ENCODE results near the gene ANKRD23.
"Not testable (repeated sequence)": the region's sequence is repeated elsewhere in the genome, so short reads cannot be mapped to it uniquely, and the experiment has no call there.

Gene ANKRD23

GRCh38 chr2:96863575-96864342, 19.9 kb upstream of the ANKRD23 start:
- Histone ChIP-seq H3K36me3 (peaks cover 60 to 80% (median 70%) of the 10 kb centered on the region in 3 donors), H3K9me3 (no peaks in the 10 kb centered on the region), H3K27ac (no peak overlapping the region), H3K27me3 (no peaks in the 10 kb centered on the region), H3K4me3 (no peak overlapping the region), H3K4me1 (peaks cover 0 to 64% (median 44%) of the 10 kb centered on the region in 4 donors)
- intact Hi-C loops (cut with DNase I; ENCODE audit: low total_unique reads): no loop called here
- no peak for TF ChIP-seq CTCF (IDR thresholded peaks at IDR 0.05)
- DNase-seq: no peak

DNA sequence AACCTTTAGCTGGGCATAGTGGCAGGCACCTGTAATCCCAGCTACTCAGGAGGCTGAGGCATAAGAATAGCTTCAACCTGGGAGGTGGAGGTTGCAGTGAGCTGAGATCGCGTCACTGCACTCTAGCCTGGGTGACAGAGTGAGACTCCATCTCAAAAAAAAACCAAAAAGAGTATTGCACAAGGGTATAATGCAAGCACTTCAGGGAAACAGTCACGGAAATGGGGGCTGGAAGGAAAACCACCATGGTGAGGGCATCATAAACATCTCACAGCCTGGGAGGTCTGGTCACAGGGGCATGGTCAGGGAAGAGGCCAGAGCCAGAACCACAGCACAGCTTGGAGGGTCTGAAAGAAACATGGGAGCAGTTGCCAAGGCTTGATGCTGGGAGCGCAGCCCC, 19.2 kb upstream of the ANKRD23 start:
- H3K36me3 ChIP-seq: peaks cover 60 to 80% (median 70%) of the 10 kb centered on the region in 3 donors
- H3K9me3 ChIP-seq; DNase-seq; H3K27ac ChIP-seq; H3K27me3 ChIP-seq; intact Hi-C loops (cut with DNase I; ENCODE audit: low total_unique reads); H3K4me3 ChIP-seq: not testable (repeated sequence)
- peaks cover 0 to 66% (median 45%) of the 10 kb centered on the region in 4 donors for H3K4me1 ChIP-seq

- Histone ChIP-seq H3K27me3 (no peaks in the 10 kb centered on the region), H3K4me3 (no peak overlapping the region), H3K27ac (peak overlapping the region; percentile 84 to 96), H3K9me3 (no peaks in the 10 kb centered on the region), H3K4me1 (peaks cover 0 to 57% (median 35%) of the 10 kb centered on the region in 4 donors), H3K36me3 (peaks cover 60 to 63% (median 61%) of the 10 kb centered on the region in 3 donors)
- no peak for TF ChIP-seq CTCF (IDR thresholded peaks at IDR 0.05)
- intact Hi-C loops (cut with DNase I; ENCODE audit: low total_unique reads): no loop called here
- DNase-seq: no peak
These were observed 17.3 kb upstream of the ANKRD23 start for GRCh38 chr2:96861074-96861473.

GRCh38 chr2:96860065-96861029, 16.5 kb upstream of the ANKRD23 start:
- intact Hi-C loops (cut with DNase I; ENCODE audit: low total_unique reads): no loop called here
- Histone ChIP-seq H3K36me3 (peaks cover 54 to 55% (median 54%) of the 10 kb centered on the region in 3 donors), H3K4me1 (peaks cover 0 to 50% (median 33%) of the 10 kb centered on the region in 4 donors), H3K4me3 (no peak overlapping the region), H3K9me3 (no peaks in the 10 kb centered on the region), H3K27ac (peak overlapping the region; percentile 84 to 96), H3K27me3 (no peaks in the 10 kb centered on the region)
- TF ChIP-seq CTCF (IDR thresholded peaks at IDR 0.05): no peak
- DNase-seq: no peak

GRCh38 chr2:96859681-96860064, 15.9 kb upstream of the ANKRD23 start:
- no peak for DNase-seq
- intact Hi-C loops (cut with DNase I; ENCODE audit: low total_unique reads): loop anchor here (2.0 to 5.0 kb wide), 2 partner anchors 42 to 47 kb away; partner anchors contain the start of gene CNNM3
- peaks cover 47 to 51% (median 47%) of the 10 kb centered on the region in 3 donors for H3K36me3 ChIP-seq
- H3K4me1 ChIP-seq: peaks cover 0 to 43% (median 30%) of the 10 kb centered on the region in 4 donors
- no peak for TF ChIP-seq CTCF (IDR thresholded peaks at IDR 0.05)
- H3K4me3 ChIP-seq: no peak overlapping the region
- H3K27me3 ChIP-seq: no peaks in the 10 kb centered on the region
- H3K27ac ChIP-seq: peak overlapping the region; percentile 84 to 96
- H3K9me3 ChIP-seq: no peaks in the 10 kb centered on the region
